NCI-H446 (cell line): Measurements from ENCODE around the gene PTGIS.

Experiments used
- DNase-seq, 2 experiments: peaks; one replicate each; lab custom pipeline; 2025; lab: John Stamatoyannopoulos, UW

PTGIS gene

GRCh38 chr20:49595811-49596561, 28.0 kb upstream of the PTGIS start:
- no peak for DNase-seq

GRCh38 chr20:49595346-49595745, 27.4 kb upstream of the PTGIS start:
- DNase-seq: no peak

- no peak for DNase-seq
These were observed 27.0 kb upstream of the PTGIS start for GRCh38 chr20:49594931-49595315.

GRCh38 chr20:49594143-49594930, 26.4 kb upstream of the PTGIS start:
- DNase-seq: no peak

GRCh38 chr20:49593466-49594142, 25.7 kb upstream of the PTGIS start:
- DNase-seq: no peak

- DNase-seq: no peak
These were observed 24.2 kb upstream of the PTGIS start for GRCh38 chr20:49592120-49592519.

GRCh38 chr20:49591217-49591865, 23.4 kb upstream of the PTGIS start:
- no peak for DNase-seq

GRCh38 chr20:49590163-49591017, 22.5 kb upstream of the PTGIS start:
- DNase-seq: no peak

- no peak for DNase-seq
These were observed 21.8 kb upstream of the PTGIS start for GRCh38 chr20:49589747-49590146.

GRCh38 chr20:49587111-49587570, 19.2 kb upstream of the PTGIS start:
- DNase-seq: no peak

- no peak for DNase-seq
These were observed 17.8 kb upstream of the PTGIS start for GRCh38 chr20:49585585-49586245.

- no peak for DNase-seq
These were observed 16.8 kb upstream of the PTGIS start for GRCh38 chr20:49584418-49585382.

GRCh38 chr20:49583669-49584417, 15.9 kb upstream of the PTGIS start:
- peak in 1 of 2 experiments; percentile 70 for DNase-seq

GRCh38 chr20:49583343-49583668, 15.4 kb upstream of the PTGIS start:
- no peak for DNase-seq

GRCh38 chr20:49582413-49583334, 14.7 kb upstream of the PTGIS start:
- DNase-seq: no peak

GRCh38 chr20:49581482-49581881, 13.5 kb upstream of the PTGIS start:
- no peak for DNase-seq

- no peak for DNase-seq
These were observed 12.9 kb upstream of the PTGIS start for GRCh38 chr20:49580813-49581174.
